Nephron progenitor cell (in vitro differentiated cells): ENCODE measurements around the gene C2orf69.

ENCODE experiments used
- DNase-seq: peaks from one replicate; pipeline ENCODE4 v3.0.0; 2021
- H3K27ac Mint-ChIP-seq: 2 replicates; pipeline ENCODE4 v1.8.0; 2021; ENCODE audit warnings: mild to moderate bottlenecking, moderate library complexity, mixed read lengths
- H3K27me3 Mint-ChIP-seq: 2 replicates; pipeline ENCODE4 v1.8.0; 2021; ENCODE audit warnings: mild to moderate bottlenecking, low read depth, mixed read lengths; ENCODE audit not compliant: poor library complexity
- H3K36me3 Mint-ChIP-seq: 2 replicates; pipeline ENCODE4 v1.8.0; 2021; ENCODE audit warnings: low read depth, mixed read lengths
- H3K4me1 Mint-ChIP-seq: 2 replicates; pipeline ENCODE4 v1.8.0; 2021; ENCODE audit warnings: mixed read lengths
- H3K4me3 Mint-ChIP-seq: 2 replicates; pipeline ENCODE4 v1.8.0; 2021; ENCODE audit warnings: mild to moderate bottlenecking, moderate library complexity, mixed read lengths
- H3K9me3 Mint-ChIP-seq: 2 replicates; pipeline ENCODE4 v1.8.0; 2021; ENCODE audit warnings: mild to moderate bottlenecking, moderate library complexity, mixed read lengths
- TF ChIP-seq, protein P1 (sequence below): fragments of 200-600 bp; sonication (generic); IDR thresholded peaks from 2 replicates; pipeline ENCODE4 v1.5.0; 2021; ENCODE audit warnings: antibody characterized with exemption

Gene C2orf69

DNA sequence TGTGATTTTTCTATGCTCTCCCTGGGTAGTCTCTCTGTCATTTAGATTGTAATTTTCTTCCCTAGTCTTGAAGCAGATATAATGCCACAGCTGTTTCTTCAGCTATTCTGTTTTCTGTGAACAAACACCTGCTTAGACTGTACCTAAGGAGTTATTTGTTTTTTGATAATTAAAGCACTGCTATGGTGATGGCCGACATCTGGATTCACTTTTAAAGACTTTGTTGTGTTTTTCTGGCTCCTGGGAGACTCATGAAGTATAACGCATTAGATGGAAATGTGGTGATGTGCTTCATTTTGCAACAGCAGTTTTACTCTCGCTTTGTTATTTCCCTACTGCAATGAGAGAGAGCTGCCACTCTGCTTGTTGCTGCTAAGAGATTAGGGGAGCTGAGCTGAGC is 15.7 kb upstream of the C2orf69 start:
- Mint-ChIP-seq H3K27me3 (peaks cover 4% of the 10 kb centered on the region), H3K4me3 (no peak overlapping the region), H3K9me3 (peaks cover 3% of the 10 kb centered on the region), H3K4me1 (no peaks in the 10 kb centered on the region), H3K36me3 (no peaks in the 10 kb centered on the region), H3K27ac (no peak overlapping the region)
- no peak for DNase-seq
- TF ChIP-seq, protein P1, sequence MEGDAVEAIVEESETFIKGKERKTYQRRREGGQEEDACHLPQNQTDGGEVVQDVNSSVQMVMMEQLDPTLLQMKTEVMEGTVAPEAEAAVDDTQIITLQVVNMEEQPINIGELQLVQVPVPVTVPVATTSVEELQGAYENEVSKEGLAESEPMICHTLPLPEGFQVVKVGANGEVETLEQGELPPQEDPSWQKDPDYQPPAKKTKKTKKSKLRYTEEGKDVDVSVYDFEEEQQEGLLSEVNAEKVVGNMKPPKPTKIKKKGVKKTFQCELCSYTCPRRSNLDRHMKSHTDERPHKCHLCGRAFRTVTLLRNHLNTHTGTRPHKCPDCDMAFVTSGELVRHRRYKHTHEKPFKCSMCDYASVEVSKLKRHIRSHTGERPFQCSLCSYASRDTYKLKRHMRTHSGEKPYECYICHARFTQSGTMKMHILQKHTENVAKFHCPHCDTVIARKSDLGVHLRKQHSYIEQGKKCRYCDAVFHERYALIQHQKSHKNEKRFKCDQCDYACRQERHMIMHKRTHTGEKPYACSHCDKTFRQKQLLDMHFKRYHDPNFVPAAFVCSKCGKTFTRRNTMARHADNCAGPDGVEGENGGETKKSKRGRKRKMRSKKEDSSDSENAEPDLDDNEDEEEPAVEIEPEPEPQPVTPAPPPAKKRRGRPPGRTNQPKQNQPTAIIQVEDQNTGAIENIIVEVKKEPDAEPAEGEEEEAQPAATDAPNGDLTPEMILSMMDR, result no peak

DNA sequence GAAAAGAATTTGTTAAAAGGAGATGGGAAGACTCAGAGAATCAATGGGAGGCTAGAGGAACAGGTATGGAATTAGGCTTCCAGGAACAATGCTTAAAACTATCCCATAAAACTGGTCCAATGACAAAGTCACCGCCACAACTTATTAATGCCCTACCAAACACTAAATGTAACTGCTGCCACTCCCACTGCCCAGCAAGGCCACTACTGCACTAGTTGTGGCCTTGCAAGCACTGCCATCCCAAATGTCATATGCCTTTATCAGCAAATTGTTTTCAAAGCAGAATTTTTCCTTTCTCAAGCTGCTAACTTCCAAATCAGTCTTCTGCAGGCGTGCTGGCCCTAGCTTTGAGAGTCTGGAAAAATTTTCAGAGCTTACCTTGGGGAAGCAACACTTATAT is 14.5 kb upstream of the C2orf69 start:
- Mint-ChIP-seq H3K4me3 (no peak overlapping the region), H3K9me3 (peaks cover 3% of the 10 kb centered on the region), H3K27ac (no peak overlapping the region), H3K4me1 (no peaks in the 10 kb centered on the region), H3K36me3 (no peaks in the 10 kb centered on the region), H3K27me3 (peaks cover 4% of the 10 kb centered on the region)
- no peak for DNase-seq
- TF ChIP-seq, protein P1, result no peak

DNA sequence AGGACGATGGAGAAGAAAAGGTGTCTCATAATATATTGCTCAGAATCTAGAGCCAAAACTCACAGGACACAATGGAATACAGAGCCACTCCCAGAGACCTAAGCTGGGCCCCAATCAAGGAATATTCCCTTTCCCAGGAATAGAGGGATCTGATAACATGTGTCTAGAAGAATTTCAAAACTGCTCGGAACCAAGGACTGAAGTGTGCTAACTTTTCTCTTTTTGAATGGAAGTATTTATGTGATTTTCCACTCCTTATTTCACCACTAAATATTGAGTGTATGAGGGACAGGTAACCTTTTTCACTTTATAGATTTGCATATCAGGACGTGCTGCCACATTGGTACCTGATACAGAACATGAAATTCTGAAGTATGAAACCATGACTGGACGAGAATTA is 9.2 kb upstream of the C2orf69 start:
- Mint-ChIP-seq H3K4me1 (no peaks in the 10 kb centered on the region), H3K4me3 (no peak overlapping the region), H3K27me3 (peaks cover 2% of the 10 kb centered on the region), H3K27ac (no peak overlapping the region), H3K9me3 (no peaks in the 10 kb centered on the region), H3K36me3 (no peaks in the 10 kb centered on the region)
- TF ChIP-seq, protein P1, result no peak
- no peak for DNase-seq

DNA sequence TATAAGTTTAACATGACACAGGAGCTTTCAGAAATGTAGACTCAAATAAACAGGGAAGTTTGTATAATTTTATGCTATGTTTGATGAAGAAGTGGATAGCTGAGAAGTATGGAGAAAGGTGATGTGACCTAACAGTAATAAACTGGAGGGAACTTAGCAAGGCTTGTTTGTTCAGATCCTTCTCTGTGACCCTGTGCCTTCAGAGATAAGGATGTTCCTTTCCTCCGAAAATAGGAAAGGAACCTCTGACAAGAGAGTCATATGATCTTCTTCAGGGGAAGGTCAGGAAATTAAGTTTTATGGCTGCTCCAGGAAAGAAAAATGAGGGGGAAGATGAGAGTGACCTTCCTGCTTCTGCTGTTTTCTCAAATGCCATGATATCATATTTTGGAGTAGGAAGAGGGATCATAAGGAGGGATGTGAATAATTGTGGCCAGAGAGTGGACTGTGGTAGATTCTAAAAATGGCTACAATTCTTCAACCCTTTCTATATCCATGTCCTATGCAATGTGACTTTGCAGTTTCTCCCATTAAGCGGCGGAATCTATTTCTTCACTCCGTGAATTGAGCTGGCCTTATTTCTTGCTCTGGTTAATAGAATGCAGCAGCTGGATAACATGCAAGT is 8.5 kb upstream of the C2orf69 start:
- H3K27ac Mint-ChIP-seq, result no peak overlapping the region
- peaks cover 4% of the 10 kb centered on the region for H3K27me3 Mint-ChIP-seq
- H3K36me3 Mint-ChIP-seq, result no peaks in the 10 kb centered on the region
- H3K4me1 Mint-ChIP-seq, result no peaks in the 10 kb centered on the region
- DNase-seq, result no peak
- TF ChIP-seq, protein P1, result no peak
- H3K9me3 Mint-ChIP-seq, result no peaks in the 10 kb centered on the region
- H3K4me3 Mint-ChIP-seq, result no peak overlapping the region

DNA sequence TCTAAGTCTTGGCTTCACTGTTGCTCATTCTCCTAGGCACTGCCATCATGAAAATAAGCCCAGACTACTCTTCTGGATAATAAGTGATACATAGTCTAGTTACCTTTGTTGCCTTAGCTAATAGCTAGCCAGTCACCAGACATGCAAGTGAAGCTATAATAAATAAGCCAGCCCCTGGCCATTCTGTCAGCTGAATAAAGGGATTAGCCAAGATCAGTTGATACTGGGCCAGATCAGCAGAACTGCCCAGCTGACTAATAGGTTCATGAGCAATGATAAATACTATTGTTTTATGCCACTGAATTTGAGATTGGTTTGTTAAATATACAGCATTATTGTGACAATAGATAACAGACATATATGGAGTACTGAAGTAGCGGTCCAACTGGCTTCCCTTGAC is 8.0 kb upstream of the C2orf69 start:
- TF ChIP-seq, protein P1, result no peak
- H3K4me3 Mint-ChIP-seq, result no peak overlapping the region
- no peaks in the 10 kb centered on the region for H3K9me3 Mint-ChIP-seq
- no peak overlapping the region for H3K27ac Mint-ChIP-seq
- DNase-seq, result no peak
- no peaks in the 10 kb centered on the region for H3K4me1 Mint-ChIP-seq
- H3K36me3 Mint-ChIP-seq, result no peaks in the 10 kb centered on the region
- peaks cover 4% of the 10 kb centered on the region for H3K27me3 Mint-ChIP-seq

DNA sequence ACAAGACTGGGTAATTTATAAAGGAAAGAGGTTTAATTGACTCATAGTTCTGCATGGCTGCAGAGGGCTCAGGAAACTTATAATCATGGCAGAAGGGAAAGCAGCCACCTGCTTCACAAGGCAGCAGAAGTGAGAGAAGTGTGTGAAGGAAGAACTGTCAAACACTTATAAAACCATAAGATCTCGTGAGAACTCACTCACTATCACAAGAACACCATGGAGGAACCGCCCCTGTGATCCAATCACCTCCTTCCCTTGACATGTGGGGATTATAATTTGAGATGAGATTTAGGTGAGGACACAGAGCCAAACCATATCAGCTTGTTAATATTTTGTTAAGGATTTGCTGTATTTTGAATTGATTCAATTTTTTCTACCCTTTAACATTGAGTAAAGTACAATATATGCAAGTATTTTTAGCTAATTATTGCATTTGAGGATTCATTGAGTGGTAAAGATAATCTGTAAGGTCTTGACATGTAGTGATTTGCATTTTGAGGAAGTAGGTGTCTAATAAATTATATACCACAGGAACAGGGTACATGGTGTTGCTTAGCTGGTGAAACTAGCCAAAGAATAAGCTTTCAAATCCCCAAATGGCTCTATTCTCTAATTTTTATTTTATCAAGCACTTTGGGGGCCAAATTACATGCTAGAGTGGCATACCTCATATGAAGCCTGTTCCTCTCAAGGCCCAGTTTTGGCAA is 3.9 kb upstream of the C2orf69 start:
- no peak for DNase-seq
- H3K27ac Mint-ChIP-seq, result no peak overlapping the region
- TF ChIP-seq, protein P1, result no peak
- peaks cover 18% of the 10 kb centered on the region for H3K4me1 Mint-ChIP-seq
- no peaks in the 10 kb centered on the region for H3K9me3 Mint-ChIP-seq
- H3K4me3 Mint-ChIP-seq, result no peak overlapping the region
- H3K27me3 Mint-ChIP-seq, result peaks cover 4% of the 10 kb centered on the region
- H3K36me3 Mint-ChIP-seq, result no peaks in the 10 kb centered on the region
